ENCODE measurements around the gene ADCK2.
A peak's percentile ranks its signal among the peaks of the same experiment; 100 is the strongest.
"Not testable (repeated sequence)": the region's sequence is repeated elsewhere in the genome, so short reads cannot be mapped to it uniquely, and the experiment has no call there.

ADCK2 gene

GRCh38 chr7:140674899-140675701 lies 2.4 kb downstream of the ADCK2 start:
- no peak for DNase-seq

DNA sequence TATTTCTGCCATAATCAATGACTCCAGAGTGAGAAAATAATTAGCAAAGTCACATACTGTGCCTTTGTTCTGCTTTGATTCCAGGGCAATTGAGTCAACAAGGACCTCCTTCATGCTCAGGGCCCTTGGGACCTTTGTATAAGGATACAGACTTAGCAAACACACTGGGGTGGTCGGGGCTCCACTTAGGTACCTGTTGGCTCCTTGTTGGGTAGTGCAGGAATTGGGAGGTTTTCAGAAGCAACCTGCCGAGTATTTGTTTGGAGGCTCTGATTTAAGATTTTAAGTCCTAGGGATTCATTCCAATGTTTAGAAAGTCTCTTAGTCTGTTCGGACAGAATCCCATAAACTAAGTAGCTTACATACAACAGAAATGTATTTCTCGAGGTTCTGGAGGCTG lies 3.0 kb downstream of the ADCK2 start:
- no peak for DNase-seq

DNA sequence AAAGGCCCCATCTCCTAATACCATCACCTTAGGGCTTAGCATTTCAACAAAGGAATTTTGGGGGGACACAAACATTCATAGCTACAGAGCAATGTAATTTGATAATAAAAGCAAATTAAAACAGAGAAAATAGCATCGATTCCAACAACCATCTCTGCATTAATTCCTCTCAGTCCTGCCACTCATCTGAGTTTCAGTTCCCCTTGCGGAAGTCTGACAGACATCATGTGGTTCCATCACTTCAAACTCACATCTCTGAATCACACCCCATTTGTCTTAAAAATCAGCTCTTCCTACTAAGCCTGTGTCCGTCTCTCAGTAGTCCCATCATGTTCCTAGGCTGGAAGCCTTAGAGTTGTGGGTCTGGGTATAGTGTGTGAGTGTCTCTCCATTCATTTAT lies 3.6 kb downstream of the ADCK2 start:
- no peak for DNase-seq

GRCh38 chr7:140676956-140677355 lies 4.2 kb downstream of the ADCK2 start:
- DNase-seq = not testable (repeated sequence)

GRCh38 chr7:140677496-140677895 lies 4.8 kb downstream of the ADCK2 start:
- DNase-seq = no peak

GRCh38 chr7:140678081-140678815 lies 5.5 kb downstream of the ADCK2 start:
- DNase-seq = no peak

DNA sequence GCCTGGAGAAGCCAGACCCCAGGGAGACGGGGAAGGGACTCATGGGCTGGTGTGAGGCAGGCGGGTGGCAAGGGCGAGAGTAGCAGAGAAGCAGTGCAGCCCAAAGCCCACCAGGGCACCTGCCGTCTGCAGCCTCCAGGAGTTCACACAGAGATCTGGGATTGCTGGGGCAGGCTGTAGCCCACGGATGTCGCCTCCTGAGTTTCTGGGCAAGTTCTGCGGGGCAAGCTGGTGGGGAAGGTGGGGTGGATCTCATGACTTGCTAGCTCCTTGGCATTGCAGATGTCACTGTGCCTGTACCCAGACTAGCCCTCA lies 6.0 kb downstream of the ADCK2 start:
- DNase-seq = no peak

DNA sequence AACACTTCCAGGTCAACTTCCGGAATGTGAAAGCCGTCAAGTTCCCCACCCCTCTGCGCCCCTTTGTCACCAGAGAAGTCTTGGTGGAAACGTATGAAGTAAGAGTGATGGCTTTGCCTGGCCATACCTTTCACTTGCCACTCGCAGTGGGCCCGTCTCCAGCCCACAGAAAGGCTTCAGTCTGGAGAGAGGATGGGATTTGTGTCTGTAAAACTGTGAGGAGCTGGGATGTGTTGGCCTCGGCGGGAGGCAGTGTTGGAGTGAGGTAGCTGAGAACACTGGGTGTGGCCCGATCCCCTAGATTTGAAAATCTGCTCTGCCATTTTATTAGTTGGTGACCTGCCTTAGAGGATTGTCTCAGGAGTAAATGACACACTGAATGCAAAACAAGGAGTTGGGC lies 6.4 kb downstream of the ADCK2 start:
- no peak for DNase-seq

GRCh38 chr7:140680886-140681285 lies 8.1 kb downstream of the ADCK2 start:
- no peak for DNase-seq

DNA sequence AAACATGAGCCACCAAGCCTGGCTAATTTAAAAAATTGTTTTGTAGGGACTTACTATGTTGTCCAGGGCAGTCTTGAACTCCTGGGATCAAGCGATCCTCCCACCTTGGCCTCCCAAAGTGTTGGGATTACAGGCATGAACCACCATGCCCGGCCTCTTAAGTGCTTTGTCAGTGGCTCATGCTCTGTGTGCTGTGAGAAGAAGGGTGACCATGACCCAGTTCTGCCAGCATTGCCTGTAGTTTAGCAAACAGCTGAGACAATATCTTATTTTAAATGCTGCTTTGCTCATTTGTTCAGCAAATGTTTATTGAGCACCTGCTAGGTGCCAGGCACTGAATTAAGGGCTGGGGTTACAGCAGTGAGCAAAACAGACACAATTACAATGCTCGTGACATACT lies 9.0 kb downstream of the ADCK2 start:
- DNase-seq = no peak

DNA sequence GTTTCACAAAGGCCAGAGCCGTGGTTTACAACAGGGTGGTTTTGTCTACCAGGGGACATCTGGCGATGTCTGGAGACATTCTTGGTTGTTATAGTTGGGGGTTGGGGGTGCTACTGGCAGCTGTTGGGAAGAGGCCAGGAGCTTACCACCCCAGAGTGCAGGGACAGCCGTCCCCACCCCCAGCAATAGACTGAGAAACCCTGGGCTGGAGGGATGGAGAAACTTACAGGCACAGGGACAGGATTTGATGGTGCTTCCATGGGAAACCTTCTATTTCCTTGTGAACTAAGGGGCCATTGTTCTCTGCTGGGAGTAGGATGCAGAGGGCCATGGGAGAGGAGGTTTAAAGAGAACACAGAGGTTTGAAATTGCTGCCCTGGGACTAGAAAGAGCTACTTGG lies 10.9 kb downstream of the ADCK2 start:
- no peak for DNase-seq

GRCh38 chr7:140684066-140684950 lies 11.6 kb downstream of the ADCK2 start:
- no peak for DNase-seq

- no peak for DNase-seq
Measured at GRCh38 chr7:140685407-140686087, 12.8 kb downstream of the ADCK2 start.

DNA sequence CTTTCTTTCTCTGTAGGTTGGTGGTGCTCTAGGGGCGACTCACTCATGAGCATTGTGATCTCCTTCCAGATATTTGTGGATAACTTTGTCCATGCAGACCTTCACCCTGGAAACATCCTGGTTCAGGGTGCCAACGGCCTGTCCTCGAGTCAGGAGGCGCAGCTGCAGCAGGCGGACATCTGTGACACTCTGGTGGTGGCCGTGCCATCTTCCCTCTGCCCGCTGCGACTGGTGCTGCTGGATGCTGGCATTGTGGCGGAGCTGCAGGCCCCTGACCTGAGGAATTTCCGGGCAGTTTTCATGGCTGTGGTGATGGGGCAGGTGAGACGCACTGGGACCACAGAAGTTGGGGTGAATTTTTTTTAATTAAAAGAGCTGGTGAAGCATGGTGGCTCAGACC lies 14.2 kb downstream of the ADCK2 start:
- DNase-seq = no peak

DNA sequence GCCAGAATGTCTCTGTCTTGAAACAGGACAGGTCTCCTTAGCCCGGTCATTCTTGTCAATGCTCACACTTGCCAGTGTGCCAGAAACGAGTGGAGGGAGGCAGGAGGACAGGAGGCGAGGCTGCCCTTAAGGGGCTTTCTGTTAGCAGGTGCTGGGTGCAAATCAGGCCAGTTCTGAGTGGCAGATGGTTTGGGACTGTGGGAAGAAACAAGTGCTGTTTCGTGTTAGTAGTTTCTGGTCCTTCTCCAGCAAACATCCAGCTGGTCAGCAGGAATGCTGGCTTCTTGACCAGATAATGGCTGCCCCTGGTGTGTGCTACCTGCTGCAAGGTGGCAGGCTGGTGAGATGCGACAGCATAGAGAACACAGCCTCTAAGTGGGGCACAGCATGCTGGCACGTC lies 15.6 kb downstream of the ADCK2 start:
- DNase-seq = no peak

DNA sequence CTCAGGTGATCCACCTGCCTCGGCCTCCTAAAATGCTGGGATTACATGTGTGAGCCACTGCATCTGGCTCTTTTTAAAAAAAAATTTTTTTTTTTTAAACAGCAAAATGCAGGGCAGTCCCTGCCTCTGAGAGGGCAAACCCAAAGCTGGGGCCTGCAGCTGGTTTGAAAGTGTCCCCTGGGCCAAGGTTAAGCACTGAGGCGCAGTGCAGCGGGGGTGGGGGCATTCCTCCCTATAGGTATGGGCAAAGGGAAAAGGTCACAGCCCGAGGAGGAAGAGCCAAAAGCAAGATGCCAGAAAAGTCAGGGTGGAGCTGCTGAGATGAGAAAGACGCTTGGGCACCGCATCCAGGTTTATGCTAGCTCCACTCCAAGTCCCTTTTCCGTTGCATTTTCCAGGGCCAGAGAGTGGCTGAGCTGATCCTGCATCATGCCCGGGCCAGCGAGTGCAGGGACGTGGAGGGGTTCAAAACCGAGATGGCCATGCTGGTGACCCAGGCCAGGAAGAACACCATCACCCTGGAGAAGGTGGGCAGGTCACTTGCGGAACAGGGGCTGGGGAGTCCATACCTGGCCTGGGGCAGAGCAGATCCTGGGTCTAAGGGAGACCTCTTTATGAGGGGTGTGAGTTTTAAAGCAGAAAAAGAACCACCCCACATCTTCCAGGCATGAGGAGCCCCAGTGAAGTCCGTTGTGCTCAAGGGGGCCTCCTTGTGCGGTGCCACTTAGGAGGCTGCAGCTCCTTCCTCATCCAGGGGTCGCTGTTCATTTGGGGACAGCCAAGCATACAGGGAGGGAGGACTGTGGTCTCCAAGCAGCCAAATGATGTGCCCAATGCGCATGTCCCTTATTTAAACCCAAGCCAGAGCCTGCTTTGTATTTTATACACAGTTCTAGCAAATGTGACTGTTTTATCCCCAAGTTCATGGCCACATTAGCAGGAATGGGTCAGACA lies 16.7 kb downstream of the ADCK2 start:
- no peak for DNase-seq

DNA sequence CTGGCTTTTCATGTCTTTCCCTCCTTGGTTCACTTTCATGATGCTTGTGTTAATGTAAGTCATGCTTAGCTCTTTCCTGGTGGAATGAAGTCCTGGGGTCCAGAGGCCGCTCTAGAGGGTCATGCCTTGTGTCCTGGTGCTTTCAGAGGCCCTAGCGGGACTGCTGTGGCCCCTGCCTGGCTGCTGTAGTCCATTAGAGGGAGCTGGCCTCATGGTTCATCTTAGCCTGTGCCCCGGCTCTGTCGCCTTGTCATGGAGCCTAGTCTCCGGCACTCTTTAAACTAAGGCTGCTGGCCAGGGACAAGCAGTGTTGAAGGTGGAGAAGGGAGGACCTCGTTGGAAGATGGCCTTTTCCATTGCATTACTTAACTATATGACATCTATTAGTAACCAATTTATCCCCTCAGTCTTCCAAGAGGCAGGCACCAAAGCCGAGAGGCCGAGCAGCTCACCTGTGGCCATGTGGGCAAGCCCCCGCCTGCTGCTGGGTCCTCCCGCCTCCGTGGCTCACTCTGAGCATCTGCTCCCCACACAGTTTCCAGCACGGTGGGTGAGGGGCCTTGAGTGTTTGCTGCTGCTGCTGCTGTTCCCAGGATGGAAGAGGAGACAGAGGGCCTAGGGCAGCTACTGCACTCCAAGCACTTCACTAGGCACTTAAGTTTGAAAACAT lies 18.8 kb downstream of the ADCK2 start:
- no peak for DNase-seq

DNA sequence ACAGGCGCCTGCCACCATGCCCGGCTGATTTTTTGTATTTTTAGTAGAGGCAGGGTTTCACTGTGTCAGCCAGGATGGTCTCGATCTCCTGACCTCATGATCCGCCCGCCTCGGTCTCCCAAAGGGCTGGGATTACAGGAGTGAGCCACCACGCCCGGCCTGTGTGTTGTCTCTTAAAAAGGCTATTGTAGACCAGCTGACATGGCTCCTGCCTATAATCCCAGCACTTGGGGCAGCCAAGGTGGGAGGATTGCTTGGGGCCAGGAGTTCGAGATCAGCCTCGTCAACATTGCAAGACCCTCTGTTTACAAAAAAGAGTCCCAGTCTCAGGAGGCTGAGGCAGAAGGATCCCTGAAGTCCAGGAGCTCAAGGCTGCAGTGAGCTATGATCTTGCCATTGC lies 21.1 kb downstream of the ADCK2 start:
- DNase-seq = not testable (repeated sequence)

DNA sequence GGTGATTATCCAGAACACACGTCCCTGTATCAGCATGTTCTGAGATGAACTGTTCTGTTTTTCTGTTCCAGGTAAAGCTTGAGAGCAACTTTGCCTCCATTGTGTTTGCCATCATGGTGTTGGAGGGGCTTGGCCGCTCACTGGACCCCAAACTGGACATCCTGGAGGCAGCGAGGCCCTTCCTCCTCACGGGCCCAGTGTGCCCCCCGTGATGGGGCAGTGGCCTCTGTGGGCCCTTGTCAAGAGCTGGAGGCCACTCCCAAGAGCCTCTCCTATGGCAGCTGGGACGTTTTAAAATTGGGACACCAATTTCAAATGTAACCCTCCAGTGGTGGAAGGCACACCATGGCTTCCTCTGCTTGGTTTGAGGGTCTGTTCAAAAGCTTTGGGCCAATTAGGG lies 21.8 kb downstream of the ADCK2 start:
- DNase-seq = no peak

DNA sequence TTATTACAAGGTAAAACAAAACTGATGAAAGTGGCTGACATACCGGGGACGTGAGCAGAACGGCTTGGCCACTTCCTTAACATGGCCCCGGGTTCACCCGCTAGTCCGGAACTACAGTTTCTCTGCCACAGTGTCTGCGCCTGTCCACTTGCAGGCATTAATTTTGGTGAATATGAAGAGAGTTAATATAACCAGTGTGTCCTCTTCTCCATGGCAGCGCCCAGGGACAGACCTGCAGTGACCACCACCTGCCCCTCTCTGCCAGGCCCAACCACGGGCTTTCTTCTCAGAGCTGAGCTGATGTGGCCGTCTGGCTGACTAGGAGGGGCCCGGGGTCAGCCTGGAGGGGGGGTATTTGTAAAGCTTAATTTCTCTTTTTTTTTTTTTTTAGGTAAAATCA lies 22.6 kb downstream of the ADCK2 start:
- no peak for DNase-seq

GRCh38 chr7:140696024-140696679 lies 23.4 kb downstream of the ADCK2 start:
- DNase-seq = peak; percentile 80 to 93 (median 91)

Measured in T-helper 1 cell (primary cell).